CD4-positive, alpha-beta T cell treated with Interferon alpha-2 for 1 hour (primary cell): Measurements from ENCODE around the gene FUT2.
"Not testable (repeated sequence)": the region's sequence is repeated elsewhere in the genome, so short reads cannot be mapped to it uniquely, and the experiment has no call there.

Experiments used
- DNase-seq, 2 donors: peaks; one replicate each; pipeline ENCODE4 v3.0.0-alpha.2; 2020 to 2022

Gene FUT2

DNA sequence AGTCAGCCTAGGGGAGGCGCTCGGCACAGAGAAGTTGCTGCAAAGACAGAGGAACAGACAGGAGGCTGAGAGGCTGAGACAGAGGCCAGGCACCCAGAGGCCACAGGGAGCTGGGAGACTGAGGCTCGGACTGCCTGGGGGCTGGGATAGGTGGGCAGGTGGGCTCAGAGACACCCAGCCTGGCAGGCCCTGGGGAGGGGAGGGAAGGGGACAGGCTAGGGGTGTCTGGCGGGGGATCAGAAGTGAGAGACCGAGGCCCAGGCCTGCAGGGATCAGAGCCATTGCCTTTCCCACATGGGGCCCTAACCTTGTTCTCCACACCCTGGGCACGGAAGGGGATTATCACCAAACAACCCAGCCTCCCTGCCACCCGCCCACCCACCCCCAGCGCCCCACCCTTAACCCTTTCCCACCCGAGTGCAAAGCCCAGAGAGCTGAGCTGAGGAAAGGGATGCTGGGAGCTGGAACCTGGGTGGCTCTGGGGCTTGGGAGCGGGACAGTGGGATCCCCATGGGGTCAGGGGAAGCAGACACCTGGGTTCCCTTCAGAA lies 24.2 kb upstream of the FUT2 start:
- DNase-seq, result no peak

DNA sequence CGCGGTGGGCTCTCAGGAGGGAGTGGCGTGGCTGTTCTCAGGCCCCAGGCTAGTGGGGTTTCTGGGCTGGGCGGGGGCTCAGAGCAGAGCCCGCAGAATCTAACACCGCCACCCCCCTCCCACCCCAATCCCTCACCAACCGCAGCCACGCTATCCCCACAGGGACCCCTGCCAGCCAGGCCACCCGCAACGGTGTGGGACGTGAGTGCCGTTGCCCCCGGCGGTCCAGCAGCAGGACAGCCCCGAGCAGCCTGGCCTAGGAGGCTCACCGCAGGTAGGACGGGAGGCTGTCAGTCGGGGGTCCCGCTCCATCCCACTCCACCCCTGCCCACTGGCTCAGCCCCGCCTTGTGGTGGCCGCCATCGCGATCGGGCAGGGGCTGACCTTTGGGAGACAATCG lies 22.8 kb upstream of the FUT2 start, which contains the start of gene NTN5:
Gene NTN5 (minus strand): TSS at position 24 of the 400 bp plus-strand sequence. CDS start 2,031 bp downstream, outside the sequence.
- no peak for DNase-seq

DNA sequence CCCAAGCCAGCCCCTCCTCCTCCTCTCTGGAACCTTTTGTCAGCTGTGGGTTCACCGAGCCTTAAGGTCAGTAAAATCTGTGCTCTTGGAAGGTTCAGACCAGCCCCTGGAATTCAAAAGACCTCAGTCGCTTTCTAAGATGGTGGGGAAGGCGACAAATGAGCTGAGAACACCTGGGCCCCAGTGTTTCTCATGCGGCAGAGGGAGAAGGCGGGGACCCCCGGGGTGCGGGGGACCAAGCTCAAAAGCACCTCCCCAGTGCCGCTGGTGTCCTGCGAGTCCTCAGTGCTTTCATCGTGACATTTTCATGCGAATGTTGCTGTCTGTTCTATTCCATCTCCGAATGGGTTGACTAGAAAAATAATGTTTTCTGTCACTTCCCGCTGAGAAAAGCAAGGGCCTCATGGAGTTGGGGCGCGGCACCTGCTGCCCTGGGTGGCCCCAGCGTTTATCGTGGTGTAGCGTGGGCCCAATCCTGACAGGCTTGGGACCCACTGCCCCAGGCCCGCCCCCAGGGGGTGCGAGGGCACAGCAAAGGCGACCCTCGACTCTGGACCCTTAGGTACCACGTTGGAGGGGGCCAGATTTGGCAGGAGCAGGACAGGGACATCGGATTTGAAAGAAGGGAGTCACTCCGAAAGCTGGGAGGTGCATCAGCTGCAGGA lies 22.2 kb upstream of the FUT2 start:
- no peak for DNase-seq

DNA sequence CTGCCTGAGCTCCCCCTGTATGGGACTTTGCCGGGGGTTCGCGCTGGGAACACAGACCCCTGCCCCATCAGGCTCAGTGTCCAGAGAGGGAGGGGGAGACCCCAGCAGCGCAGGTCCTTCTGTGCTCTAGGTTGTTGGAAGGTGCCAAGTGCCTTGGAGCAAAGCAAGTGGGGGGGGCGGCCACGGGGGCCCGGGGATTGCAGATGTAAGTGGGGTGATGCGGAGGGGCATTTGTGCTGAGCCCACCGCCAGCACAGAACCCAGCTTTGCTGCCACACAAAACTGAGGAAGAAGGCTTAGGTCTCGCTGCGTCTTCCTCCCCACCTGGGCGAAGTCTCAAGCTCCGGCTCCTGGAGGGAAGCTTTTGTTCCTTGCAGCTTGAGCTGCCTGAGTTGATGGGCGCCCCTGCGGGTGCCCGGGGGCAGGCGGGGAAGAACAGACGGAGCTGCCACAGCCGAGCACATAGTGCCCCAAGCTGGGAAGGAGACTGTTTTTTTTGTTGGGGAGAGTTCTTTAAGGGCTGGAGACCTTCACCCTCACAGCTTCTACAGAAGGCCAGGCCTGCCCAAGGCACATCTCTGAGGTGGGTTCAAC lies 21.5 kb upstream of the FUT2 start:
- DNase-seq, result no peak

DNA sequence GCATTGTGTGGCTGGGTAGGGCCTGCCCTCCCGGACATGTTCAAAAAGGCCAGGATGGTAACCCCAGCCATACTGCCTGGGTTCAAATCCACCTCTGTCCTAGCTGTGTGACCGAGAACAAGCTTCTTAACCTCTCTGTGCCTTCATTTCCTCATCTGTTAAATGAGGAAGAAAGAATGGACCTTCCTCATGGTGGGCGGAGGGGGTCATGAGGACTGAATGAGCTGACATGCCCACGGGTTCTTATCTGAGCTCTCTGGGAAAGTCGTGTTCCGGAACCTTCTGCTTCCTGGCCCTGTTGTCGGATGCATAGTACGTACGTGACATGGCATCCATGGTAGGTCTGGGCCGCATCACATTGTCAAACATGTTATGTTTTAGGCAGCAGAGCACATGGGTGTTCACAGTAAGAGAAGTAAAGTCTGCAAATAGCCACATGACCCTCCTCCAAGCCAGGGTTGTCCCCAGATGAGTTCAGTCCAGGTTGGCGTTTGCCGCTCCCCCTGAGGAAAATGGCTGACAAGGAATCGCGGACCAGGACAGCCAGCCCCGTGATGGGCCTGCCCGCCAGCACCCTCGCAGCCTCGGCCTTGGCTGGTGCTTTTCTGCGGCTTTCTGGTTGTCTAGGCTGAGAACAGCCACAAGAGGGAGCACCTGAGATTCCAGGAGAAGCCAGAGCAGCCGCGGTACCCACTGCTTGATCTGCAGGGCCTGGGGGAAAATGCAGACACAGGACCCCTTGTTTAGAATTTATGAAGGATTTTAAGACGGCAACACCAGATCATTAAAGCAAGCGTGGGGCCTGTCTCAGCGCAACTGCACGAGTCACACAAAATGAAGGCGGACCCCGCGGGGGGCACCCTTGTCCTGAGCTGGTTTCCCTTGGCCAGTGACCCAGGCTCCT lies 20.6 kb upstream of the FUT2 start:
- DNase-seq, result peak; percentile 80 to 85

DNA sequence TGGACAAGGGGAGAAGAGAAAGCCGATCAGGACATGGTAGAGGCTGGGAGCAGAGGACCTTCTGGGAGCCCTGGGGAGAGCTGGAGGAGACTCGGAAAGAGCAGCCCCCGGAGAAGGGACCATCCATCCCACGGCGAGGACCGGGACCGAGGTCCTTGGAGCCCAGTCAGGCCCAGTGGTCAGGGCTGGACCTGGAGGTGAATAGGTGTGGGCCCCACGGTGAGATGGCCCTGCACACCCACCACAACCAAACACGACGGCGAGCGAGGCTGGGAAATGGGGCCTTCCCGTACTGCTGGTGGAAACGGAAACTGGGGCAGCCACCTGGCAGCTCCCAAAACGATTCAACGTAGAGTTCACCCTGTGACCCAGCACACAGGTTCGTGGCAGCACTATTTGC lies 19.3 kb upstream of the FUT2 start:
- no peak for DNase-seq

DNA sequence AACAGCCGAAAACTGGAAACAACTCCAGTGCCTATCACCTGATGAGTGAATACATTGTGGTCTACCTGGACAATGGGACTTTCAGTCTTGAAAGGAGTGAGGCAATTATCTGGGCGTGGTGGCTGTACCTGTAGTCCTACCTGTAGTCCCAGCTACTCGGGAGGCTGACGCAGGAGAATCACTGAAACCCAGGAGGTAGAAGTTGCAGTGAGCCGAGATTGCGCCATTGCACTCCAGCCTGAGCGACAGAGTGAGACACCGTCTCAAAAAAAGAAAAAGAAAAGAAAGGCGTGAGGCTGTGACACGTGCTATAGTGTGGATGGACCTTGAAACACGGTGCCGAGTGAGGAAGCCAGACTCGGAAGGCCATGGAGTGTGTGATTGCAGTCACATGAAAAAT lies 18.9 kb upstream of the FUT2 start:
- DNase-seq, result no peak

DNA sequence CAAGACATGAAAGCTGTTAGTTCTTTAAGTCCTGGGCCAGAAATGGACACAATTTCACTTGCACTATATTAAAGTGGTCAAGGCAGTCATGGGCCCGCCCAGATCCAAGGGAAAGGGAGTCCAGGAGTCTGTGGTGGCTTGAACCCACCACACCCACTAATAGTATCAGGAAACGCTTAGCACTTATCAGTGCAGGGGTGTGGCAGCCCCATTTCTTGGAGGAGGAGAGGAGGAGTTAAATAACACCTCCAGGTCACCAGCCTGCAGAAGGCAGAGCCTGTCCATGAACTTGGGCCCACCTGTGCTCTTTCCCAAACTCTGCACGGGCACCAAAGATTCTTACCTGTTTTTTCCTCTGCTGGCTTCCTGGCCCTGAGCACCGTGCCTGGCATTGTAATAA lies 17.6 kb upstream of the FUT2 start:
- DNase-seq, result no peak

DNA sequence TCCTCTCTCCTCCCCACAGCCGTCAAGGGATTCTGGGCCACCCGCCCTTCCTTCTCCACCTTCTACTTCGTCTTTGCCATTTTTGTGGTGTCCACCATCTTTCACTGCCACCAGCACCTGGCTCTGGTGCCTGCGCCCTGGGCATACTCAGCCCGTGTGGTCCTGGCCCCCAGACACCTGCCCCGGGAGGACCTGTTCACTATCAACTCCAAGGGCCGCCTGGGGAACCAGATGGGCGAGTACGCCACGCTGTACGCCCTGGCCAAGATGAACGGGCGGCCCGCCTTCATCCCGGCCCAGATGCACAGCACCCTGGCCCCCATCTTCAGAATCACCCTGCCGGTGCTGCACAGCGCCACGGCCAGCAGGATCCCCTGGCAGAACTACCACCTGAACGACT lies 15.8 kb upstream of the FUT2 start:
- DNase-seq, result not testable (repeated sequence)

DNA sequence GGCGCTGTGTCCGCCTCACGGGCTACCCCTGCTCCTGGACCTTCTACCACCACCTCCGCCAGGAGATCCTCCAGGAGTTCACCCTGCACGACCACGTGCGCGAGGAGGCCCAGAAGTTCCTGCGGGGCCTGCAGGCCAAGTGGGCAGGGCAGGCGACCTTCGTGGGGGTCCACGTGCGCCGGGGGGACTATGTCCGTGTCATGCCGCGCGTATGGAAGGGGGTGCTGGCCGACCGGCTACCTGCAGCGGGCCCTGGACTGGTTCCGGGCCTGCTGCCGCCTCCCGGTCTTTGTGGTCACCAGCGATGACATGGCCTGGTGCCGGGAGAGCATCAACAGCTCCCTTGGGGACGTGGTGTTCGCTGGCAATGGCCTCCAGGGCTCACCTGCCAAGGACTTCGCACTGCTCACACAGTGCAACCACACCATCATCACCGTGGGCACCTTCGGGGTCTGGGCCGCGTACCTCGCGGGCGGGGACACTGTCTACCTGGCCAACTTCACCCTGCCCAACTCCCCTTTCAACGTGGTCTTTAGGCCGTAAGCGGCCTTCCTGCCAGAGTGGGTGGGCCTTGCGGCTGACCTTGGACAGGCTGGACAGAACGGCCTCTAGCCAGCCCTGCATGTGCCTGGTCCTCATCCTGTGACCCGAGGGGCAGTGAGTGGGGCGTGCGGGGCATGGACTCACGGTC lies 15.2 kb upstream of the FUT2 start:
- no peak for DNase-seq

DNA sequence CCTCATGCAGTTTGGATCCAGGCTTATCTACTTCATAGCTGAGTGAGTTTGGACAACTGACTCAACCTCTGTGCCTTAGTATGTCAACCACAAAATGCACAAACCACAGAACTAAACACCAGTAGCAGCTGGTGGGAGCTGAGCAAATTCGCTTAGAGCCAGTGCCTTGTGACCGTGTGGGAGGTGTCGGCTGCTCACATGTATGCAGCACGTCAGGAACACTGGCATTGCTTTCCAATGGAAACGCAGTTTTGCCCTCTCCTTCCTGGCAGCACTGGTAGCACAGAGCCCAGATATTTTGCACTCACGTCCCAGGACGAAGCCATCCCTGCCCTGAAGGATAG lies 14.7 kb upstream of the FUT2 start:
- DNase-seq, result no peak

DNA sequence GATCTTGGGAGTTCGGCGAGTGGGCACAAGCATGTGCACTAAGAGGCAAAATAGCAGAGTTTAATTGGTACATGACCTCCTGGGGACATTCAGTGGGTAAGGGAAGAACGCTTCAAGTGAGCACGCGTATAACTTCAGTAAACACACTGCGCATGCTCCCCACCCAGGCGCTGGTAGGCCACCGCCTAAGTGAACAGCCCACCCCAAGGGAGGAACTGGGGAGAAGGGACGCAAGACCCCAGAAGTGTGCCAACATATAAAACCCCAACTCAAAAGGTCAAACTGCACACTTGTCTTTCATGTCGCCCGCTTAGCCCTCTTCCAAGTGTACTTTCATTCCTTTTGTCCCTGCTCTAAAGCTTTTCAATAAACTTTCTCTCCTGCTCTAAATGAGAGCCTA lies 12.4 kb upstream of the FUT2 start:
- DNase-seq, result peak; percentile 25 to 53

DNA sequence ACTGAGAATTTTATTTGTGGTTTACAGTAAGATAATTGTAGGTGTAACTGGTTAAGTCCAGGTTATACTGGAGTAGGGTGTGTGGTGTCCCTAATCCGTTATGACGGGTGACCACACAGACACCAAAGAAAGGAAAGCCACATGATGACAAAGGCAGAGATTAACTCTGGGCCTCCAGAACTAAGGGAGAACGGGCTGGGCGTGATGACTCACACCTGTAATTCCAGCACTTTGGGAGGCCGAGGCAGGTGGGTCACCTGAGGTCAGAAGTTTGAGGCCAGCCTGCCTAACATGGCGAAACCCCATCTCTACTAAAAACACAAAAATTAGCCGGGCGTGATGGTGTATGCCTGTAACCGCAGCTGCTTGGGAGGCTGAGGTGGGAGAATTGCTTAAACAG lies 10.2 kb upstream of the FUT2 start:
- DNase-seq, result no peak

DNA sequence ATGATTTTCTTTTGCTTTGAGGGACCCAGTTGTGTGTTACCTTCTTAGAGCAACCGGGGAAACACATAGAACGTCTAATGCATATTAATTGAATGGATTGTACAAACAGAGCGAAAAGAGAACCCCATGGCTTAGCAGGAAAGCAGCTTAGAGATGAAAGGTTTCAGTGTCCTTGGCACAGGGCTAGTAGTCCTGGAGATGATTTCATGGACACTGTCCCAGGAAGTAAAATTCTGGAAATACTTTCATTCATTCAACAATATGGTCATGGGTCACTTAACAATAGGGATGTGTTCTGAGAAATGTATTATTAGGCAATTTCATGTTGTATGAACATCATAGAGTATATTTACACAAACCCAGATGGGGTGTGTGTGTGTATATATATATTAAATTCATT lies 9.7 kb upstream of the FUT2 start:
- DNase-seq, result no peak

DNA sequence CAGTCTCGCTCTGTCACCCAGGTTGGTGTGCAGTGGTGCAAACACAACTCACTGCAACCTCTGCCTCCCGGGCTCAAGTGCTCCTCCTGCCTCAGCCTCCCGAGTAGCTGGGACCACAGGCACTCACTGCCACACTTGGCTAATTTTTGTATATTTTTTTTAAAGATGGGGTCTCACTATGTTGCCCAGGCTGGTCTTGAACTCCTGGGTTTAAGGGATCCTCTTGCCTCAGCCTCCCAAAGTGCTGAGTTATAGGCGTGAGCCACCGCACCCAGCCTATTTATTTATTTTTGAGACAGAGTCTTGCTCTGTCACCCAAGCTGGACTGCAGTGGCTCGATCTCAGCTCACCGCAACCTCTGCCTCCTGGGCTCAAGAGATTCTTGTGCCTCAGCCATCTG lies 9.1 kb upstream of the FUT2 start:
- not testable (repeated sequence) for DNase-seq

DNA sequence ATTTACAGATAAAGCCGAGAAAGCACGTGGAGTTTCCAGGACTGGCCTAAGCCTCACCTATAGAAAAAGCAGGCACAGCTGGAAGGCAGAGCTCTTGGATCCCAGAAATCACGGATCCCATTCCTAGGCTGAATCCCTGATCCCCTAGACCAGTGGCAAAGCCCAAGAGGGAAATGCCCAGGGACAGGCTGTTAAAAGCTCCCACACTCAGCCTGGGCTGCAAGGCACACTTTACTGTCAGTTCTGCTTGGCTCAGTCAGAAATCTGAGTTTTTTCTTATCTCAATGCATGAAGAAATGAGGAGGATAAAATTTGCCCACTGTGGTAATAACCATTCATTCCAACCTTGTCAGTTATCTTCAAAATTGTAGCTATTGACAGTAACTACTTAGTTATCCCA lies 8.0 kb upstream of the FUT2 start:
- no peak for DNase-seq

DNA sequence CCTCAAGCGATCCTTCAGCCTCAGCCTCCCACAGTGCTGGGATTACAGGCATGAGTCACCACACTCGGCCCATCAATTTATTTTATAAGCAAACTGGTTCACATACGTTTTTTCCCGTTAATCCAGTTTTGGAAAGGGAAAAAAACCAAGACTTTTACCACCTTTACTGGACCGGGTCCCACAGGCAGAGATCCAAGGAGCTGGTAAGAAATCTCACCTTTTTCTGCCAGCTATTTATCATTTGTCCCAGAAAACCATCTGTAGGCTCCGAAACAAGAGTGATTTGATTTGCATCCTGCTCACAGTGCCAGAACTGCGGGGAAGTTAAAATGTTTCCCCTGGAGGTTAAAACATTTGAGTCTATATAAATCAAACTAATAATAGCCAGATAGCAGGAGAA lies 6.3 kb upstream of the FUT2 start:
- DNase-seq, result no peak

DNA sequence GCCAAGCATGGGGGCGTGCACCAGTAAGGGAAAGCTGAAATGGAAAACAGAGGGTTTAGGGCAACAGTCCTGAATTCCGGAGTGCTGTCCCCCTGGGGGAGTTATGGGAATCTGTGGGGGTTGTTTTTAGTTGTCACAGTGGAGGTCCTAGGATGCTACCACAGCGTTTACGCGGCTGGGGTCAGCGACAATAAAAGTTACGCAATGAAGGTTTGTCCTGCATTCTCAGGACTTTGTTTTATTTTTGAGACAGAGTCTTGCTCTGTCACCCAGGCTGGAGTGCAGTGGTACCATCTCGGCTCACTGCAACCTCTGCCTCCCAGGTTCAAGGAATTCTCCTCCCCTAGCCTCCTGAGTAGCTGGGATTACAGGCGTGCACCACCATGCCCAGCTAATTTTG lies 2.1 kb upstream of the FUT2 start:
- DNase-seq, result not testable (repeated sequence)

DNA sequence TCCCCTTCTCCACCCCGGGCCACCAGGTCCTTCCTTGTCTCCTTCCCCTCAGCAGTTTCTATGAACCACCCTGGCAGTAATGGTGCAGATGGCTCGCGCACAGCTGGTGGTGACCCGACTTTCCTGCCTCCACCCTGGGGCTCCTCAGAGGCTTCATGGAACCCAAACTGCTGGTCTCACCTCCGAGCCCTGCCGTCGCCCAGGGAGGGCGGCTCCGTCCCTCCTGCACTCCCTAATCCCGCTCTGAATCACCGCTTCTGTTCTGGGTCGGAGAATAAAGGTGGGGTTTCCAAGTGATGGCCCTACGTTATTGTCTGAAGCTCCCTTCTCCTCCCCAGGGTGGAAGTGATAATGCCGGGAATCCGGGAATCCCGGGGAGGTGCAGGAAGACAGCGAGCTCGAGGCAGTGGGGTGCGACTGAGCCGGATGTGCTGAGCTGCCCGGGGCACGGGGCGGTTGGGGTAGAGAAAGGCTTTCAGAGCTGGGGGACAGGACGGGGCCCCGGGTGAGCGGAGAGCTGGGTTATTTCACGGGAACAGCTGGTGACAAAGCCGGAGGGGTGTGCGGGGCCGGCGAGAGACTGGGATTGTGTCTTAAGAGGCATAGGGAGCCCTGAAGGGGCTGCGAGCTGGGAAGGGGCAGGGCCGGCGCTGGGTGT lies 711 bp downstream of the FUT2 start:
- peak in 1 of 2 donors; percentile 13 for DNase-seq

DNA sequence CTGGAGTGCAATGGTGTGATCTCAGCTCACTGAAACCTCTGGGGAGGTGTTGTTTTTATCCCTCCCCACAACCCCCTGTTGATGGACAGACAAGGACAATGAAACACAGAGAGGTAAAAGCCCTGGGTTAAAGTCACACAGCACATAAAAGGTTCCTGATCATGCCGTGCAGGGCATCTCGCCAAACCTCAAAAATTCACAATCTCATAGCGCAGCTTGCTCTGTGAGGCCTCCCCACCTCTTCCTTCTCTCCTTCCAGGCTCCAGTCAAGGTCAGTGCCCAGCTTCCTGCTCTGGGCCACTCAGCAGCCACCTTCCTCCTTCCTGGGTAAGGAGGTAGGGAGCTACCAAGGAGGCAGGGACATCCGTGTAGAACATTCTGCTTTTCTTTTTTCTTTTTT lies 2.3 kb downstream of the FUT2 start:
- no peak for DNase-seq

DNA sequence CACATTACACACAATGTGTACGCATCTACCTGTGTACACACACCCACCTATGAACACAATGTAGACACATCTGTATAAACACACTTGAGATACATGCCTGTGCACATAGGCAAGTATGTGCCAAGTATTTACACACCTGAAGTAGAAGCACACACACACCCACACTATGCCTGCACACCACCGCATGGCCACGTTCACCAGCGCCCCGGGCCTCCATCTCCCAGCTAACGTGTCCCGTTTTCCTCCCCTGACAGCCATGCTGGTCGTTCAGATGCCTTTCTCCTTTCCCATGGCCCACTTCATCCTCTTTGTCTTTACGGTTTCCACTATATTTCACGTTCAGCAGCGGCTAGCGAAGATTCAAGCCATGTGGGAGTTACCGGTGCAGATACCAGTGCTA lies 6.9 kb downstream of the FUT2 start:
- DNase-seq, result no peak

DNA sequence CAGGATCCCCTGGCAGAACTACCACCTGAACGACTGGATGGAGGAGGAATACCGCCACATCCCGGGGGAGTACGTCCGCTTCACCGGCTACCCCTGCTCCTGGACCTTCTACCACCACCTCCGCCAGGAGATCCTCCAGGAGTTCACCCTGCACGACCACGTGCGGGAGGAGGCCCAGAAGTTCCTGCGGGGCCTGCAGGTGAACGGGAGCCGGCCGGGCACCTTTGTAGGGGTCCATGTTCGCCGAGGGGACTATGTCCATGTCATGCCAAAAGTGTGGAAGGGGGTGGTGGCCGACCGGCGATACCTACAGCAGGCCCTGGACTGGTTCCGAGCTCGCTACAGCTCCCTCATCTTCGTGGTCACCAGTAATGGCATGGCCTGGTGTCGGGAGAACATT lies 7.5 kb downstream of the FUT2 start:
- DNase-seq, result no peak

DNA sequence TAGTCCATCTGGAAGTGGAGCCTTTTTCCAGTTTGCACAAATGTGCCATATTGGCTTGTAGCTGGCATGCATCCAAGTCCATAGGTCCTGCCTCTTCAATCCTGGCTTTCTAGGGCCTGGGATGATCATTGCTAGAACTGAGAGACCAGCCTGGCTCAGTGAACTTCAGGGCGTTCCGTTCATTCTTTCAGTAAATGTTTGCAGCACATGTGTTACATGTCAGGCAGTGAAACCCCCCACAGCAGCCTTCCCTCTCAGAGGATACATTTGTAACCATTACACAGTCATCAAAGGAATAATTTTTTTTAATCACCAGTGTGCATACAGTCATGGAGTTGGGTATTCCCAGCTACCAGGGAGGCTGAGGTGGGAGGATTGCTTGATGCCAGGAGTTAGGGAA lies 9.7 kb downstream of the FUT2 start:
- DNase-seq, result no peak
